D721Med (cell line): ENCODE data around the gene HSBP1L1.
A peak's percentile ranks its signal among the peaks of the same experiment; 100 is the strongest.

Experiments
- DNase-seq: peaks from one replicate; pipeline ENCODE4 v3.0.0; 2011; ENCODE audit warnings: low spot score; ENCODE audit not compliant: insufficient read length
- FAIRE-seq: peaks from 2 replicates; lab custom pipeline; 2011; peaks lifted over from hg19 to GRCh38; lab: Jason Lieb, UNC
- CTCF ChIP-seq: IDR thresholded peaks from 2 replicates; pipeline ENCODE4 v1.5.1; 2012; ENCODE audit warnings: mild to moderate bottlenecking, control low read depth; ENCODE audit not compliant: insufficient read depth; ENCODE audit errors: missing control alignments

HSBP1L1 gene

GRCh38 chr18:79918615-79919011 lies 45.8 kb upstream of the HSBP1L1 start:
- no peak for TF ChIP-seq CTCF
- FAIRE-seq (no peak), DNase-seq (no peak)

- no peak for FAIRE-seq
- no peak for TF ChIP-seq CTCF
Measured at GRCh38 chr18:79919089-79919488, 45.4 kb upstream of the HSBP1L1 start.

GRCh38 chr18:79921984-79922965 lies 42.2 kb upstream of the HSBP1L1 start:
- DNase-seq (no peak), FAIRE-seq (no peak)

More at GRCh38 chr18:79919089-79919488, 45.4 kb upstream of the HSBP1L1 start:
- no peak for DNase-seq

GRCh38 chr18:79922971-79923411 lies 41.5 kb upstream of the HSBP1L1 start:
- no peak for FAIRE-seq
- DNase-seq = no peak
- TF ChIP-seq CTCF = no peak

More at GRCh38 chr18:79921984-79922965, 42.2 kb upstream of the HSBP1L1 start:
- no peak for TF ChIP-seq CTCF

GRCh38 chr18:79923896-79924585 lies 40.4 kb upstream of the HSBP1L1 start:
- TF ChIP-seq CTCF = no peak
- DNase-seq (no peak), FAIRE-seq (peak; percentile 55)

GRCh38 chr18:79924814-79925731 lies 39.4 kb upstream of the HSBP1L1 start:
- TF ChIP-seq CTCF = peak; percentile 19
- DNase-seq (no peak), FAIRE-seq (peak; percentile 98)
